ENCODE data around the gene TNFRSF9.

TNFRSF9 gene

DNA sequence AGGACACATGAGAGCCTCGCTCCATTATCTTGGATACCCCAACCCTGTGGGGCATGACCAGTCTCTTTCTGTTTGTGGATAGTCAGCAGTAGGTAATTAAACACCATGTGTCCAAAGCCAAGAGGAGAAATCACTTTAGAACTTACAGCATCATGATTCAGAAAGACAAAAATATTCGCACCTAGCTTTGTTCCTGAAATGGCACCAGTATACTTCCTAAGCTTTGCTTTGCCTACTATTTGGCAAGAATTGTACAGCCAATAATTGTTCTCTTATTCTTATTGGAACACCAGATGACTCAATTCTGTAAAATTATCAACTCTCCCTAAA, 24.2 kb downstream of the TNFRSF9 start:
- no peak for DNase-seq (ENCODE audit: low read depth)

DNA sequence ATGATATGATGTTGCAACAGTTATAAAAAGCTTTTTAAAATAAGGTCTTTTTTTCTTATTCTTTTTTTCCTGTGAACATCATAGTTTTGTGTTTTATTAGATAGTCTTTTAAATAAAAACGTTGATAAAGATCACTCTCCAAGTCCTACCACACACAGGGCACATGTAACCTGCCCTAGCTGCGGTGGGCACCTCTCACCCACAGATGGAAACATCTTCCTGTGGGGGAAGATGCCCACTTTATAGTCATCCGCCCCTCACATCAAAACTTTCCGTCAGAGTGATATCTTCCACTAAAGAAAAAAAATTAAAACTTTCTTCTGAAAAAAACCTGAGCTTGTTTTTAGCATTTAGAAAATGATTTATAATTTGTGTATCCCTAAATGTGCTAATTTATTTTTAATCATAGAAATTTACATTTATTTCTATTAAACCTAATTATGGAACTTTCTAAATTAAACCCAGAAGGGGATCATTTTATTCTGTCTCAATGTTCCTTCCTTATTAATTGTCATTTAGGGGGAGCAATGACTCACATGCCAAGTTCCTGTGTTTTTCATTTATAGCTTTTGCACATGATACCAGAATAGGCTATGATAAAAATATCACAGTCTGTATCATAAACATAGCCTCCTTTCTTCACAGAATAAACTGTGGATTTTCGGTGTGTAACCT, 24.7 kb downstream of the TNFRSF9 start:
- DNase-seq (ENCODE audit: low read depth) = no peak

DNA sequence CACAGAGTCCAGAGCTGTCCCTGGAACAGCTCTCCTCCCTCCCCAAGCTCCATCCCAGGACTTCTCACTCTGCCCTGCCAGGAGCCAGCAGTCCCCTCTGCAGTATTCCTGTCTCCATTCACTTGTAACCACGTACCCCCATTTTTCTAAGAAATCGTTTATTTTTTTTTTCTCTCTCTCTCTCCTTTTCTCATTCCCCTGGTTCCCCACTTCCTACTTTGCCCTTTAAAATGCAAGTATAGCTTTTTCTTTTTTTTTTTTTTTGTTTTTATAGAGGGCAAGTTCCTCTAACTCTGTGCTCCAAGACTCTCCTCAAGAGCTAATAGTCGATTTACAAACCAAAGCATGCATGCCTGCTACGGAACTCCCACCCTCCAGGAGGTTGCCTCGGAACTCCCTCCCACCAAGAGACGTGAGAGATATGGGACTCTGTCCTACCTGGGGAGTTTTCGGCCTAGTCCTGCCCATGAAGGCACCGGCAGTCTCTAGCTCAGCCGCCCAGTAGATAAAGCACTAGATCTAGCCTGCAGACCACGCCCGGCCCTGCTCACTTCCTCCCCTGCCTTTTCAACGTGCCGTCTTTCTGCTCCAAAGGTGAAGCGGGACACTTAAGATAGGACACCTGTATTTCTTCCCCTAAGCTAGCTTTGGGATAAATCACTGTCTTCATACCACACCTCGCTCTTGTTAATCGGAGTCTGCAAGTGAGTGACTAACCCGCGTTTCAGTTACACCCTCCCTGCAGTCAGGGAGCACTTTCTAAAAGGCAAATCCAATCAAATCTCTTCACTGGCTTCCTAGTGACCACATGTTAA, 27.7 kb downstream of the TNFRSF9 start:
- no peak for DNase-seq (ENCODE audit: low read depth)

DNA sequence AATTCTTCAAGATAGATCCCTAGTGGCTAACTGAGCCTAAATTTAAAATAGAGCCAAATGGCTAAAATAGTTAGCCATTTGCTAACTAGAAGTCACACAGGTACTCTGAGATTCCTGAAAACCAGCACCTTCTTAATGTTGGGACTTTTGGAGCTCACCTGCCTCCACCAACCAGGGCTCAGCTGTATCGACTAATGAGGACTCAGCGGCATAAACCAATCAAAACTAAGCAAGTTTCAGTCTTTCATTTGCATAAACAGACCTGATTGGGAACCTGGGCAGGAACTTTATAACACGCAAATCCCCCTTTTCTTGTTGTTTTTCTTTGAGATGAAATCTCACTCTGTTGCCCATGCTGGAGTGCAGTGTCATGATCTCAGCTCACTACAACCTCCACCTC, 28.5 kb downstream of the TNFRSF9 start:
- no peak for DNase-seq (ENCODE audit: low read depth)

DNA sequence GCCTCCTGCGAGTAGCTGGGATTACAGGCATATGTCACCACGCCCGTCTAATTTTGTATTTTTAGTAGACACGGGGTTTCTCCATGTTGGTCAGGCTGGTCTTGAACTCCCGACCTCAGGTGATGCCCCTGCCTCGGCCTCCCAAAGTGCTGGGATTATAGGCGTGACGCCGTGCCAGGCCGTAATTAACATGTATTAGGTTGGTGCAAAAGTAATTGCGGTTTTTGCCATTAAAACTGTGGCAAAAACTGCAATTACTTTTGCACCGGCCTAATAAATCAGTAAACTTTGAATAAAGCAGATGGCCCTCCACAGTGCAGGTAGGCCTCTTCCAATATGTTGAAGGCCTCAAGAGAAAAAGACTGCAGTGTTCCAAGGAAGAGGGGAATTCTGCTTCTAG, 35.4 kb downstream of the TNFRSF9 start:
- DNase-seq (ENCODE audit: low read depth) = no peak

DNA sequence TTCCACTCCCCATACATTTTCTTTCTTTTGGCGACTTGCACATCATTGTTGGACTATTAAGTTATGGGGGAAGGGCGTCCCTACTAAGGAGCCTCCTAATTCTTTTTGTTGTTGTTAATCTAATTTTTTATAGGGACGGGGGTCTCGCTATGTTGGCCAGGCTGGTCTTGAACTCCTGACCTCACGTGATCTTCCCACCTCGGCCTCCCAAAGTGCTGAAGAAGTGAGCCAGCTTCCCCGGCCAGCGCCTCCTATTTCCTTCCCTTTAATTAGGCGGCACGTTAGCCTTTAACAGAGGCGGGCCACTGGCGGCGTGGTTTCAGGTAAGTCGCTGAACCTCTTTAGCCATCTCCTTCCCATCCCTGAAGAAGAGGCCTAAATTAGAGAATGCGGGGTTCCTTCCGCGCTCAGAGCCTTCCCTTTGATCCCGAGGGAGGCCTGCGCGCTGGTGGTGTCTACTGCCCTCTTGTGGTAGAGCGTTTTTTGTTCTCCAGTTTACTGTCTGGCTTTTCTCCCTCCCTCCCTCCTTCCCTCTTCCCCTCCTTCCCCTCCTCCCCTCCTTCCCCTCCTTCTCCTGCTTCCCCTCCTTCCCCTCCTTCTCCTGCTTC, 38.1 kb downstream of the TNFRSF9 start:
- DNase-seq (ENCODE audit: low read depth) = peak; percentile 9

DNA sequence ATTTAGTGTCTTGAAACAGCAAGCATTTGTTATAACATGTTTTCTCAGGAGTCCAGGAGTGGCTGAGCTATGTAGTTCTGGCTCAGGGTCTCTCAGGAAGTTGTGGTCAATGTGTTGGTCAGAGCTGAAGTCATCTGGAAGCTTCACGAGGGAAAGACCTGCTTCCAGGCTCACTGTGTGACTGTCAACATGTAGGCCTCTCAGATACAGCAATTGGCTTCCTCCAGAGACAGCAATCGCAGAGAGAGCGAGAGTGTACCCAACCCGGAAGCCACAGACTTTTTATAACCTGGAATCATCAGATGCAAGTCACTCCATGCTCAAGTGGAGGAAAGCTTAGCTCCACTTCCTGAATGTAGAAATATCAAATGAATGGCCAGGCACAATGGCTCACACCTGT, 40.9 kb downstream of the TNFRSF9 start:
- DNase-seq (ENCODE audit: low read depth) = no peak

DNA sequence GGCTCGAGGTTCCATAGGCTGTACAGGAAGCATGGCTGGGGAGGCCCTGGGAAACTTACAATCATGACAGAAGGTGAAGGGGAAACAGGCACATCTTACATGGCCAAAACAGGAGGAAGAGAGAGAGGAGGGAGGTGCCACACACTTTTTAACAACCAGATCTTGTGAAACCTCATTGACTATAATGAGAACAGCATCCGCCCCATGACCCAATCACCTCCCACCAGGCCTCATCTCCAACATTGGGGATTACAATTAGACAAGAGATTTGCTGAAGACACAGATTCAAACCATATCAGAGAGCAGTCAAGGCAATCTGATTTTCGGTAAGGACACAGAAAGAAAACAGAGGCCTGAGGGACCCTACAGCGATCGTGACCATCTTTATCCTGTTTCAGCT, 41.7 kb downstream of the TNFRSF9 start:
- DNase-seq (ENCODE audit: low read depth) = no peak

DNA sequence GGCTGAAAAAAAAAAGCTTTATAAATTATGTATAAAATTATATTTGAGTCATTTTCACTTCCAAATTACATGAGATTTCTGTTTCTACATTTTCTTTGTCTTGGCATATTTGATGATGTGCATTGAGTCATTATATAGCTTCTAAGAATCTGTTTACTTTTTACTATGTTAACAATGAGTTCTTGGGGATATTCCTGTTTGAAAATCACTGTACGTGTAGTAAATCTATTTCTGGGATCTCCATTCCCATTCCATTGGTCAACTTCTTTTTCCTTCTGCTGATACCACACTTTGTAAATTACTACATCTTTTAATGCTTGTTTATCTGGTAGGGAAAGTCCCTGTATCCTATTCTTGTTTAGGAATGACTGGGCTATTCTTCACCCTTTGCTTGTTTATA, 43.6 kb downstream of the TNFRSF9 start:
- no peak for DNase-seq (ENCODE audit: low read depth)

DNA sequence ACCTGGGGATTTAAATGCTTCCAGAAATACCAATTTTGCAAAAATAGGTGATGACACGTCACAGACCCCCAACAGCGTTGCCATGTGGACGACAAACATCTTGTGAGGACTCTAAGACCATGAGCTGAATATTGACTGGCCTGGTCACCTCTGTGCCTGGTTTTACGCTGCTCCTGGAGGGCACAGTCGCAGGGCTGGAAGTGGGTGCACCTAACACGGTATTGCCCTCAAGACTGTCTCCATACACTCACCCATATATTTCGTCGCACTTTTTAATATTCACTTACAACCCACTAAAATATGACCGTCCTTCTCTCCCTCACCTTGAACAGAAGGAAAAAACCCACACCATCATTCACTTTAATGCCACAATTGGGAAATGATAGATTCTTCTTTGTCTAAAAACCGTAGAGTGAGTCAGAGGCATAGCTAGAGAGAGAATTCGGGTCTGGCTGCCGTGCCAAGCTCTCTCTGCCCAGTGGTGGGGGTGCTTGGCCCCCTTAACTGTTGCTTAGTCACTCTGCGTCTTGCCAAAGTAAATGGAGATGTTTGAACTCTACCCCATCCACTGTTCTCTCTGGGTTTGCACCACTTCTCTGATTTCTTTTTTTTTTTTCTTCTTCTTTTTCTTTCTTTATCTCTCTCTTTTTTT, 47.0 kb downstream of the TNFRSF9 start:
- no peak for DNase-seq (ENCODE audit: low read depth)

DNA sequence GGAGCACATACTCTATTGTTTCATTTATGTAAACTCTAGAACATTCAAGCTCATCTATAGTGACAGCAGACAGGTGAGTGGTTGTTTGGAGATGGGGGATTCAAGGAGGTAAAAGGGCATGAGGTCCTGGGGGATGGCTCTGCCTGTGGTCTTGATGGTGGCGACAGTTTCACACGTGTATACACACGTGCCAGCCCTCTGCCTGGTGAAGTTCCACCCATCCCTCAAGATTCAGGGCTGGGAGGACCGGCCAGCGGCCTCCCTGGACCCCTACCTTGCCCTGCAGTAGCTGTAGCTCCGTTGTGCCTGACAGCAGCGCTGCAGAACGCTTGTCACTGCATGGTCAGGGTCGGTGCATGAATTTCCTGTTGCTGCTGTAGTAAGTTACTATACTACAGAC, 48.8 kb downstream of the TNFRSF9 start:
- DNase-seq (ENCODE audit: low read depth) = no peak

DNA sequence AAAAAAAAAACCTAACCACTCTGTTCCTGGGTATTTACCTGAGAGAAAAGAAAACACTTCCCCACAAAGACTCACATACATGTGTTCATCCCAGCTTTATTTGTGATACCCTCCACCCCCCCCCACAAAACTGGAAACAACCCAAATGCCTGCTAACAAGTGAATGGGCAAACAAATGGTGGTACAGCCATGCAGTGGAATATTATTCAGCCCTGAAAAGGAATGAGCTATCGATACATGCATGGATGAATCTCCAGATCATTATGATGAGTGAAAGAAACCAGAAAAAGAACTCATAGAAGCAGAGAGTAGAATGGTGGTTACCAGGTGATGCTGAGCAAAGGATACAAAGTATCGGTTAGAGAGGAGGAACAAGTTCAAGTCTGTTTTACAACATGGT, 49.8 kb downstream of the TNFRSF9 start:
- no peak for DNase-seq (ENCODE audit: low read depth)

DNA sequence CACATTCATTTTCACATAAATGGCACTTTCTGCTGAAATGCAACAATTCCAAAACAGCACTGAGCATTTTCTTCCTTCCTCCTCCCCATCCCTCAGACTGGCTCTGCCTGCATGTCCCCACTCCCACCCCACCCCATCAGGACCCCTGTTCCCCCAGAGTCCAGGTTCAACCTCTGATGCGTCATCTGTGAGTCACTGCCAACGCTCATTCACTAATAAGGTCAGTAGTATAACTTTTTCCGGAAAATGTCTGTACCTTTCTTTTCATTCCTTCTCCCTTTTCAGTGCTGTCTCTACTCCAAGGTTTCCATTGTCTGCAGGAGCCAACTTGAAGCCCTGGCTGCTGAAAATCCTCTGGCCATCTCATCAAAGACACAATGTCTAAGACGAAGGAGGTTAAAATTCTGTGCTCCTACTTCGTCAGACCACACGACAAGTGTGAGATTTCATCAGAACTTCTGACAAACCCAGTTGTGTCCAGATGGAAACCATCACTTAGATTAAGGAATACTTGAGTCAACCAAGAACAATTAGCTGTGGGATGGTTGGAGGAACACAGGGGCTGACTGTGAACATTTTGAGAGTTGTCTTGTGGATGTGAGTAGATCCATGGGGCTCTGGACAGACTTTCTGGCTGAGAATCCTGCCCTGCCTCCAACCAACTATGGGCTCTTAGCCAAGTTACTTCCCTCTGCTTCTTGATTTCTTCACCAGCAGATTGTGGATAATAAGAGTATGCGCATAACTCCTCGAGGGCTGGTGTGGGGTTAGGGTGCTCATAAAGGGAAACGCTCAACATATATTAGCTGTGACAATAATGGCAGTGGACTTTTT, 52.2 kb downstream of the TNFRSF9 start:
- DNase-seq (ENCODE audit: low read depth) = no peak

DNA sequence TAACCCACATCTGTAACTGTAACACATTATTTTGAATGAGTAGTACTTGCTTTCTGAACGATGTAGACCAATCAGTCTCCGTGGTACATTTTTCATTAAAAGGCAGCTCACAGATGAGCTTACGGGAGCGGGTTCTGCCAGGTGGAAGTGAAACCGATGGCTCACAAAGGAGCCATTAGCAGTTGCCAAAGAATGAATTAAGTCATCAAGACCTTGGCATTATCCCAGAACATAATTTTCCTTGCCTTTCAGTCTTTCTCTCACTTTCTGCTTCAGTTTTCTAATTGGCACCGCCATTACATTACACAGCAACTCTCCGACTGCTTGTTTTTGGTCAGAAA, 54.3 kb downstream of the TNFRSF9 start:
- DNase-seq (ENCODE audit: low read depth) = no peak

DNA sequence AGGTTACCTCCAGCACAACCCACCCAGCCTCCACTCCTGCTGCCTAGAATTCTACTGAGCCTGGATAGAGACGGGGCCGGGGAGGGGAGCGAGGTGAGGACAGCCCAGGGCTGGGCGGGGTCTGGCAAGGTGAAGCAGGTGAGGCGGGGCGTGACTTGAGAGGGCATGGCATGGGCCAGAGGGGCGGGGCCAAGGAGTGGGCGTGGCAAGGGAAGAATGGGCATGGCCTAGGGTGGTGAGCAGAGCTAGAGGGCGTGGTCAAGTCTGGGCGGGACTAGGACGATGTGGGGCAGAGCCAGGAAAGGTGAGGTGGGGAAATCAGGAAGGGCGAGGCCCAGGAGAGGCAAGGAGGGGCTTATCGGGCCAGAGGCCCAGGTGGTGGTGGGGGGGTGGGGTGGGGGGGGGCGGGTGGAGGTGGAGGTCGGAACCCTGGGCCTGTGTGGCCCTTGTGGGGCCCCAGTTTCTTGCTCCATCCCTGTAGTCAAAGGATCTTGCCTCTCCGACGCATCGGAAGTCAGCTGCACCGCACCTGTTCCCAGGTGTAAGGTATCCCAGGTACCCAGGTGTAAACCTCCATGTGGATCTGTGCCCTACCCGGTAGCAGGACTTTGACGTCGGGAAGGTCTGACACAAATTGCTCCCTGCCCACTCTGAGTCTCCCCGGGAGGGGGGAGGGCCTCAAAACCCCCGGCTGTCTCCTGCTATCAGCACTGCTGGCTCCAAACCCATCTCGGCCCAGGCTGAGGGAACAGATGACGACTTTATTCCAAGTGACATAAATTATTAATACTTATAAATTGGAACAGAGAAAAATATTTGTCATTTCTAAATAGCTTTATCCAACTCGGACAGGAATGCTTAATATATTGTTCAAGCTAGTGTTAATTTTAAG, 54.9 kb downstream of the TNFRSF9 start:
- DNase-seq (ENCODE audit: low read depth) = no peak

DNA sequence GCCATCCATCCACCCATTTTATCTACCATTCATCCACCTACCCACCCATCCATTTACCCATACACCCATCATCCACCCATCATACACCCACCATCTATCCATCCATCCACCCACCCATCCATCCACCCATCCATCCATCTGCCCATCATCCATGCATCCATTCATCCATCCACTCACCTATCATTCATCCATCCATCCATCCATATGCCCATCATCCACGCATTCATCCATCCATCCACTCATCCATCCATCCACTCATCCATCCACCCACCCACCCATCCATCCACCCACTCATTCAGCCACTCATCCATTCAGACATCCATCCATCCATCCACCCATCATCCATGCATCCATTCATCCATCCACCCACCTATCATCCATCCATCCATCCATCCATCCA, 55.9 kb downstream of the TNFRSF9 start:
- DNase-seq (ENCODE audit: low read depth) = no peak

DNA sequence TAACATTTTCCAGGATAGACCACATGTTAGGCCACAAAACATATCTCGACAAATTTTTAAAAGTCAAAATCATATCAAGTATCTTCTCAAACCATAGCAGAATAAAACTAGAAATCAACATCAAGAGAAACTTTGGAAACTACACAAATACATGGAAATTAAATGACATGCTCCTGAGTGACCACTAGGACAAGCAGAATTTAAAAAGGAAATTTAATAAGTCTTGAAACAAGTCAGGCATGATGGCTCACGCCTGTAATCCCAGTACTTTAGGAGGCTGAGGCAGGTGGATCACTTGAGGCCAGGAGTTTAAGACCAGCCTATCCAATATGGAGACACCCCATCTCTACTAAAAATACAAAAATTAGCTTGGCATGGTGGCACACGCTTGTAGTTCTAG, 61.4 kb downstream of the TNFRSF9 start:
- no peak for DNase-seq (ENCODE audit: low read depth)

DNA sequence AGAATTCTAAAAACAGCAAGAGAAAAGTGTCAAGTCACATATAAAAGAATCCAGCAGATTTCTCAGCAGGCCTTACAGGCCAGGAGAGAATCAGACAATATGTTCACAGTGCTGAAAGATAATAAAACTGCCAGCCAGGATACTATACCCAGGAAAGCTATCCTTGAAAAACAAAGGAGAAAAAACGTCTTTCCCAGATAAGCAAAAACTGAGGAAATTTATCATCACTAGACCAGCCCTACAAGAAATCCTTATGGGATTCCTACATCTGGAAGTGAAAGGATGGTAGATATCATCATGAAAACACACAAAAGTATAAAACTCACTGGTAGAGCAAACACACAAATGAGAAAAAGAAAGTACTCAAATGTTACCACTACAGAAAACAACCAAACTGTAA, 62.6 kb downstream of the TNFRSF9 start:
- DNase-seq (ENCODE audit: low read depth) = no peak

DNA sequence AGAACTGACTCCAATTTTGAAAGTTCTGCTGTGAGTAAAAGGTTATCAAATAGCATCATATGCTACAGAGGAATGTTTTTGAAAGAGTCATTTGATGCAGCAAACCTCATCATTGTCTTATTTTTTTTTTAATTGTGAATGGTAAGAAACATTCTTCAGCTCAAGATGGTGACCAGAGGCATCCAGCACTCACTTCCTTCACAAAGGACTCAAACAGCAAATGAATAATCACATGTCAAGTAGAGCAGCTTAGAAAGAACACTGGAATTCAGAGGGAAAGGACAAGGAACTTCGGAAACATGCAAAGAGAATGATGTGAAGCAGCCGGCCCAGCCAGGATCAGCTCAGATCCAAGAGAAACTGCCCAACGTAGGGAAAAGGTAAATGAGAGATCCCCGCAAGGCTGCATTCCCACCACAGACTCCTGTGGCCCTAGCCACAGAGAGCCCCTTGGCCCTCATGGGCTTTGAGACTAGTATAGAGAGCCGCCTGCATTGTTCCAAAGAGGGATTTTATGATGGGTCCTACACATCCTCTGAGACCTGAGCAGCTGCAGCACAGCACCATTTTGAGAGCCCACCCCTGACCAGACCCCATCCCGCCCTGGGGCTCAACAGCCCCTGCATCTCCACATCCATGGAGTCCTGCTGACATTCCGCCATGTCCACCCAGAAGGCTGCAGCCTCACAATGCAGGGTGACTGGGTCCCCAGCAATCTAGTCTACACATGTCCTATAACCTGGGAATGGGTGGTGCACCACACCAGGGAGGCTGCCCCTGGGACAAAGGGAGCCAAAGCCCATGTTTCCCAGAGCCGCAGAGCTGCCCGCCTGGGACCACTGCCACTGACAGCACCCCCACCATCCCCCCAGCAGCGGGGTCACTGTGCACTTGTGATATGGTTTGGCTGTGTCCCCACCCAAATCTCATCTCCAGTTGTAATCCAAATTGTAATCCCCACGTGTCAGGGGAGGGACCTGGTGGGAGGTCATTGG, 66.5 kb downstream of the TNFRSF9 start:
- no peak for DNase-seq (ENCODE audit: low read depth)

DNA sequence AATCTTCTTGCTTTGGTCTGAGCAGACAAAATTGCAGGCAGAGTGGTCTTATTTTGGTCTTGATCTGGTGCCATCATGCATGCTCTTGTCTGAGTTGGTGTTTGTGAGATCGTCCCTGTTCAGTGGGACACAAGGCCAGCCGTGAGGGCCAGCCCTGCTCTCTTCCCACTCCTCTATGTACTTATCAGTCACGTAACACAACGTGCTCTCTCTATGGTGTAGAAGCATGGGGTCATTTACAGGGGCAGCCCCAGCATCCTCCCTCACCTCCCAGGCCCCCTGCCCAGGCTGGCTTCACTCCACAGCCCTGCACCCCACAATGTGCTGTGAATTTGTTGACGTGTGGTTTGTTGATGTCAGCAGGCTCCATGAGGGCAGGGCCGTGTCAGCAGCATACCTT, 69.5 kb downstream of the TNFRSF9 start:
- no peak for DNase-seq (ENCODE audit: low read depth)
